H1 (cell line): ENCODE results near the gene GRK5. TPM values are rescaled to one million over a fixed set of nuclear protein-coding genes. Genes with fewer than 3 reads are reported as not detected.

Experiments used
- CTCF ChIA-PET: fragments of 300-600 bp; sonication (Branson Sonifier 250); formaldehyde crosslinking; loops from one replicate; lab custom pipeline; 2021; ENCODE audit not compliant: partially characterized antibody; lab: Charles Lee
- POLR2A ChIA-PET: fragments of 300-600 bp; sonication (Branson Sonifier 250); formaldehyde crosslinking; loops from one replicate; lab custom pipeline; 2021; ENCODE audit warnings: inconsistent platforms; ENCODE audit not compliant: partially characterized antibody; lab: Charles Lee
- DNase-seq, 2 experiments: peaks; one replicate each; pipeline versions ENCODE4 v3.0.0 to v3.0.0-alpha.2; 2010 to 2022; ENCODE audit warnings: low spot score in 2 of 2, low read depth in 1 of 2, mixed read lengths in 1 of 2
- FAIRE-seq: peaks from 2 replicates; lab custom pipeline; 2011; peaks lifted over from hg19 to GRCh38; lab: Jason Lieb, UNC
- H2AFZ ChIP-seq: 2 replicates; pipeline ENCODE4 v1.8.1; 2012; ENCODE audit warnings: low read length, inconsistent platforms
- H2AK5ac ChIP-seq: 2 replicates; pipeline ENCODE4 v1.6.1; 2013; ENCODE audit warnings: low read depth, low read length
- H2BK120ac ChIP-seq: replicated peaks from 2 replicates; pipeline ENCODE3; 2013; ENCODE audit warnings: low read depth, low read length, inconsistent platforms
- H2BK12ac ChIP-seq: 2 replicates; pipeline ENCODE4 v1.6.1; 2013; ENCODE audit warnings: low read depth, low read length
- H2BK15ac ChIP-seq: 2 replicates; pipeline ENCODE4 v1.6.1; 2013; ENCODE audit warnings: low read length
- H2BK20ac ChIP-seq: 2 replicates; pipeline ENCODE4 v1.6.1; 2013; ENCODE audit warnings: low read length
- H2BK5ac ChIP-seq: 2 replicates; pipeline ENCODE4 v1.6.1; 2013; ENCODE audit warnings: low read depth, low read length
- H3K14ac ChIP-seq: 2 replicates; pipeline ENCODE4 v1.6.1; 2013; ENCODE audit warnings: inconsistent platforms; ENCODE audit not compliant: insufficient read length
- H3K18ac ChIP-seq: 2 replicates; pipeline ENCODE4 v1.6.1; 2013; ENCODE audit warnings: low read length; ENCODE audit errors: extremely low read depth
- H3K23ac ChIP-seq: 2 replicates; pipeline ENCODE4 v1.6.1; 2013; ENCODE audit warnings: inconsistent platforms; ENCODE audit not compliant: insufficient read length
- H3K23me2 ChIP-seq: 2 replicates; pipeline ENCODE4 v1.6.1; 2013; ENCODE audit warnings: low read depth, low read length
- H3K27ac ChIP-seq: 2 replicates; pipeline ENCODE4 v1.6.1; 2011; ENCODE audit warnings: low read depth, low read length, inconsistent platforms
- H3K27me3 ChIP-seq, 4 experiments: replicated peaks in 1 of 4; 1 replicate in 1 of 4; 2 replicates in 3 of 4; pipeline versions ENCODE4 v1.6.1 to v1.8.1; 2011 to 2013; ENCODE audit warnings: low read length in 3 of 4, mild to moderate bottlenecking in 3 of 4, inconsistent platforms in 2 of 4, mixed read lengths in 2 of 4, moderate library complexity in 1 of 4; ENCODE audit not compliant: control insufficient read depth in 3 of 4, insufficient read depth in 3 of 4; ENCODE audit errors: extremely low read depth in 1 of 4
- H3K36me3 ChIP-seq, 4 experiments: 2 replicates each; pipeline versions ENCODE4 v1.6.1 to v1.8.1; 2011 to 2013; ENCODE audit warnings: mild to moderate bottlenecking in 4 of 4, low read length in 3 of 4, moderate library complexity in 2 of 4, control low read depth in 1 of 4, inconsistent platforms in 1 of 4; ENCODE audit not compliant: insufficient read depth in 4 of 4, control insufficient read depth in 2 of 4
- H3K4ac ChIP-seq: replicated peaks from 2 replicates; pipeline ENCODE3; 2013; ENCODE audit warnings: low read length, low read depth, mixed read lengths, inconsistent platforms; ENCODE audit not compliant: insufficient read length
- H3K4me1 ChIP-seq, 4 experiments: replicated peaks in 1 of 4; 1 replicate in 1 of 4; 2 replicates in 3 of 4; pipeline versions ENCODE4 v1.6.1 to v1.8.1; 2011 to 2013; ENCODE audit warnings: low read length in 3 of 4, inconsistent platforms in 2 of 4, mixed read lengths in 1 of 4; ENCODE audit not compliant: insufficient read depth in 4 of 4, control insufficient read depth in 3 of 4
- H3K4me2 ChIP-seq, 2 experiments: 2 replicates each; pipeline versions ENCODE4 v1.6.1 to v1.8.1; 2011 to 2013; ENCODE audit warnings: low read depth in 2 of 2, low read length in 2 of 2, control low read depth in 1 of 2, inconsistent platforms in 1 of 2, mild to moderate bottlenecking in 1 of 2; ENCODE audit not compliant: insufficient read depth in 1 of 2
- H3K4me3 ChIP-seq, 4 experiments: fragments of 200-600, 300-600 bp in 1 of 4; sonication (generic), shearing (Covaris generic), sonication (Bioruptor Twin) in 1 of 4; 2 replicates each; pipeline versions ENCODE4 v1.5.1 to v1.8.1; 2011 to 2016; ENCODE audit warnings: low read length in 4 of 4, low read depth in 3 of 4, control low read depth in 2 of 4, inconsistent platforms in 2 of 4, mild to moderate bottlenecking in 2 of 4, mixed read lengths in 1 of 4, moderate library complexity in 1 of 4; ENCODE audit not compliant: insufficient read depth in 2 of 4; ENCODE audit errors: extremely low read depth in 1 of 4
- H3K56ac ChIP-seq: replicated peaks from 2 replicates; pipeline ENCODE3; 2013; ENCODE audit warnings: low read depth, mild to moderate bottlenecking, mixed read lengths, low read length, inconsistent platforms; ENCODE audit not compliant: insufficient read length
- H3K79me1 ChIP-seq: 2 replicates; pipeline ENCODE4 v1.6.1; 2013; ENCODE audit warnings: low read depth, low read length, control low read depth
- H3K79me2 ChIP-seq, 2 experiments: 2 replicates each; pipeline versions ENCODE4 v1.6.1 to v1.8.1; 2012 to 2013; ENCODE audit warnings: low read length in 2 of 2, mild to moderate bottlenecking in 2 of 2, inconsistent platforms in 1 of 2; ENCODE audit not compliant: insufficient read depth in 2 of 2, control insufficient read depth in 1 of 2
- H3K9ac ChIP-seq, 4 experiments: replicated peaks in 1 of 4; 1 replicate in 1 of 4; 2 replicates in 3 of 4; pipeline versions ENCODE4 v1.6.1 to v1.8.1; 2011 to 2013; ENCODE audit warnings: low read depth in 3 of 4, low read length in 3 of 4, control low read depth in 2 of 4, mild to moderate bottlenecking in 2 of 4, moderate library complexity in 2 of 4, inconsistent platforms in 1 of 4; ENCODE audit errors: extremely low read depth in 1 of 4
- H3K9me3 ChIP-seq, 2 experiments: 2 replicates each; pipeline versions ENCODE4 v1.6.1 to v1.8.1; 2012 to 2013; ENCODE audit warnings: mild to moderate bottlenecking in 2 of 2, moderate library complexity in 2 of 2, control low read depth in 1 of 2, inconsistent platforms in 1 of 2, low read depth in 1 of 2, low read length in 1 of 2, mixed read lengths in 1 of 2; ENCODE audit not compliant: insufficient read depth in 2 of 2
- H4K20me1 ChIP-seq, 2 experiments: replicated peaks in 1 of 2; 2 replicates each; pipeline versions ENCODE3 to v1.8.1; 2011 to 2013; ENCODE audit warnings: inconsistent platforms in 2 of 2, low read length in 2 of 2, mild to moderate bottlenecking in 1 of 2; ENCODE audit not compliant: insufficient read depth in 2 of 2, control insufficient read depth in 1 of 2
- H4K5ac ChIP-seq: 2 replicates; pipeline ENCODE4 v1.6.1; 2013; ENCODE audit warnings: low read length, low read depth, mixed read lengths, inconsistent platforms; ENCODE audit not compliant: insufficient read length
- H4K8ac ChIP-seq: 2 replicates; pipeline ENCODE4 v1.8.0; 2013; ENCODE audit warnings: mild to moderate bottlenecking, moderate library complexity, low read length, inconsistent platforms; ENCODE audit not compliant: insufficient read depth; ENCODE audit errors: extremely low read depth
- H4K91ac ChIP-seq: replicated peaks from 2 replicates; pipeline ENCODE3; 2013; ENCODE audit warnings: low read length, mixed read lengths, inconsistent platforms; ENCODE audit not compliant: insufficient read length
- BRCA1 ChIP-seq: IDR thresholded peaks from 2 replicates; pipeline ENCODE4 v1.6.1; 2012; ENCODE audit warnings: low read depth, low read length, improper control_type of control experiment
- KDM5A ChIP-seq: fragments of 200-600 bp; IDR thresholded peaks from 2 replicates; pipeline ENCODE4 v1.7.1; 2012; ENCODE audit warnings: mild to moderate bottlenecking, low read length, inconsistent platforms, mixed read lengths
- whole genome bisulfite sequencing, 2 experiments: shearing (Covaris generic) in 1 of 2; methylation state at CpG; one replicate each; pipeline versions ENCODE4 v1.1.6 to v1.1.7; 2013 to 2015; ENCODE audit warnings: low lambda C conversion rate in 2 of 2, mixed read lengths in 2 of 2, inconsistent platforms in 1 of 2, low coverage in 1 of 2, missing lambda C conversion rate in 1 of 2; ENCODE audit not compliant: insufficient replicate concordance in 2 of 2, insufficient coverage in 1 of 2, insufficient read length in 1 of 2; ENCODE audit errors: extremely low coverage in 1 of 2, missing lambda C conversion rate in 1 of 2; 5-methylcytosine and 5-hydroxymethylcytosine counted together
- polyA plus RNA-seq, 7 experiments: library from polyadenylated mRNA; depleted of rRNA in 3 of 7; stranded (reverse) in 5 of 7; unstranded in 2 of 7; fragments of >200 nt in 5 of 7; fragments of 200-250 nt in 2 of 7; gene quantifications; 1 replicate in 5 of 7; 2 replicates in 1 of 7; 4 replicates in 1 of 7; pipeline versions ENCODE4 v1.2.1 to v1.2.3, GENCODE V29; 2011 to 2013; ENCODE audit warnings: missing spikeins in 2 of 7, mixed read lengths in 2 of 7
- total RNA-seq: library from RNA; stranded (reverse); fragmentation: NEBNext Ultra II Directional; extraction: Animal tissue kit (Norgen Biotek cat#: 25700); gene quantifications from 2 replicates; pipeline ENCODE4 v1.2.1, GENCODE V29; 2021

The GRK5 gene
- total and polyA plus RNA-seq, 2 of the 8 experiments (the other 6 are each of a cell fraction or from before 2014, with no cell fraction given): 0.54 to 2.5 TPM

GRCh38 chr10:119374236-119374635 lies 166.9 kb downstream of the GRK5 start:
- H2BK12ac ChIP-seq: no peak overlapping the region
- no peaks in the 10 kb centered on the region for H3K9me3 ChIP-seq
- no peak overlapping the region for H4K5ac ChIP-seq
- no peak overlapping the region for H4K8ac ChIP-seq
- H2BK120ac ChIP-seq: no peak overlapping the region
- H4K91ac ChIP-seq: no peak overlapping the region
- no peak overlapping the region for H2BK15ac ChIP-seq
- H3K4me3 ChIP-seq: no peak overlapping the region
- DNase-seq: no peak
- H3K4ac ChIP-seq: no peak overlapping the region
- H3K27ac ChIP-seq: no peak overlapping the region; the same call in 1 of the 2 replicates
- no peak overlapping the region for H3K14ac ChIP-seq
- WGBS, 2 experiments: 96% methylated on average over 4 of the region's 4 CpGs; no CpG with 5 or more reads in 1 of the 2 experiments
- H2BK5ac ChIP-seq: no peak overlapping the region
- H3K79me2 ChIP-seq: no peaks in the 10 kb centered on the region
- no peak for TF ChIP-seq BRCA1
- no peak for TF ChIP-seq KDM5A
- H3K27me3 ChIP-seq: no peaks in the 10 kb centered on the region
- H3K9ac ChIP-seq: no peak overlapping the region
- POLR2A ChIA-PET: interaction anchor here (1.0 kb wide), 1 partner anchor 45 kb away, joined by 3 read pairs; no protein-coding TSS in a partner anchor
- no peak overlapping the region for H2AFZ ChIP-seq
- no peaks in the 10 kb centered on the region for H3K36me3 ChIP-seq
- H4K20me1 ChIP-seq: no peaks in the 10 kb centered on the region
- no peak overlapping the region for H3K56ac ChIP-seq
- no peak overlapping the region for H2AK5ac ChIP-seq
- H3K4me1 ChIP-seq: peaks cover 0 to 3% (median 0%) of the 10 kb centered on the region in 4 experiments; a peak in 1 of 7 replicates
- CTCF ChIA-PET: interaction anchor here (1.4 kb wide), 1 partner anchor 10 kb away, joined by 6 read pairs; no protein-coding TSS in a partner anchor
- H3K79me1 ChIP-seq: no peaks in the 10 kb centered on the region
- no peak overlapping the region for H3K23ac ChIP-seq
- H3K4me2 ChIP-seq: no peak overlapping the region
- no peaks in the 10 kb centered on the region for H3K23me2 ChIP-seq
- no peak overlapping the region for H3K18ac ChIP-seq
- no peak overlapping the region for H2BK20ac ChIP-seq
- no peak for FAIRE-seq
